NCI-H1436 treated with DMSO at 0.1 percent for 48 hours (cell line): Measurements from ENCODE around the gene WASF2.
"Not testable (repeated sequence)": the region's sequence is repeated elsewhere in the genome, so short reads cannot be mapped to it uniquely, and the experiment has no call there.

Experiments used
- DNase-seq: peaks from one replicate; lab custom pipeline; 2025; lab: John Stamatoyannopoulos, UW

The WASF2 gene

GRCh38 chr1:27451343-27451742 lies 38.6 kb downstream of the WASF2 start:
- DNase-seq: no peak

GRCh38 chr1:27448982-27449381 lies 41.0 kb downstream of the WASF2 start:
- no peak for DNase-seq

- no peak for DNase-seq
These were observed 42.1 kb downstream of the WASF2 start for GRCh38 chr1:27447883-27448282.

GRCh38 chr1:27447399-27447798 lies 42.6 kb downstream of the WASF2 start:
- no peak for DNase-seq

- DNase-seq: no peak
These were observed 43.4 kb downstream of the WASF2 start for GRCh38 chr1:27446496-27447020.

- no peak for DNase-seq
These were observed 44.6 kb downstream of the WASF2 start for GRCh38 chr1:27445177-27445936.

- no peak for DNase-seq
These were observed 45.3 kb downstream of the WASF2 start for GRCh38 chr1:27444632-27445031.

GRCh38 chr1:27439150-27439549 lies 50.8 kb downstream of the WASF2 start:
- no peak for DNase-seq

GRCh38 chr1:27438621-27439061 lies 51.3 kb downstream of the WASF2 start:
- no peak for DNase-seq

GRCh38 chr1:27436204-27437159 lies 53.5 kb downstream of the WASF2 start:
- DNase-seq: no peak

GRCh38 chr1:27435566-27436203 lies 54.3 kb downstream of the WASF2 start:
- DNase-seq: no peak

- no peak for DNase-seq
These were observed 56.3 kb downstream of the WASF2 start for GRCh38 chr1:27433706-27434105.

GRCh38 chr1:27432725-27433124 lies 57.2 kb downstream of the WASF2 start:
- DNase-seq: not testable (repeated sequence)

- DNase-seq: no peak
These were observed 58.4 kb downstream of the WASF2 start for GRCh38 chr1:27431601-27431940.

- no peak for DNase-seq
These were observed 58.9 kb downstream of the WASF2 start for GRCh38 chr1:27430903-27431600.

GRCh38 chr1:27429029-27429425 lies 60.9 kb downstream of the WASF2 start:
- no peak for DNase-seq

- DNase-seq: no peak
These were observed 61.5 kb downstream of the WASF2 start for GRCh38 chr1:27428316-27429028.

- no peak for DNase-seq
These were observed 62.1 kb downstream of the WASF2 start for GRCh38 chr1:27427816-27428315.

GRCh38 chr1:27427329-27427728 lies 62.6 kb downstream of the WASF2 start:
- DNase-seq: no peak

- DNase-seq: no peak
These were observed 66.3 kb downstream of the WASF2 start for GRCh38 chr1:27423709-27424108.
